Measurements from ENCODE around the gene NKAPL. TPM values are rescaled to one million over a fixed set of nuclear protein-coding genes. Genes with fewer than 3 reads are reported as not detected.

The NKAPL gene
- polyA plus RNA-seq (ENCODE audit: insufficient read length in 4 of 4): 1 to 10 TPM; 2.1 to 3.4 (median 2.6) TPM

- peak in 2 of 4 donors; percentile 23 to 40 for DNase-seq (ENCODE audit: low read depth in 4 of 4, low spot score in 2 of 4)
Measured at GRCh38 chr6:28258877-28259777, at the start of gene NKAPL. Gene NKAPL, plus strand, starts transcription at chr6:28259297. Its CDS starts 75 bp downstream, at chr6:28259372.

DNA sequence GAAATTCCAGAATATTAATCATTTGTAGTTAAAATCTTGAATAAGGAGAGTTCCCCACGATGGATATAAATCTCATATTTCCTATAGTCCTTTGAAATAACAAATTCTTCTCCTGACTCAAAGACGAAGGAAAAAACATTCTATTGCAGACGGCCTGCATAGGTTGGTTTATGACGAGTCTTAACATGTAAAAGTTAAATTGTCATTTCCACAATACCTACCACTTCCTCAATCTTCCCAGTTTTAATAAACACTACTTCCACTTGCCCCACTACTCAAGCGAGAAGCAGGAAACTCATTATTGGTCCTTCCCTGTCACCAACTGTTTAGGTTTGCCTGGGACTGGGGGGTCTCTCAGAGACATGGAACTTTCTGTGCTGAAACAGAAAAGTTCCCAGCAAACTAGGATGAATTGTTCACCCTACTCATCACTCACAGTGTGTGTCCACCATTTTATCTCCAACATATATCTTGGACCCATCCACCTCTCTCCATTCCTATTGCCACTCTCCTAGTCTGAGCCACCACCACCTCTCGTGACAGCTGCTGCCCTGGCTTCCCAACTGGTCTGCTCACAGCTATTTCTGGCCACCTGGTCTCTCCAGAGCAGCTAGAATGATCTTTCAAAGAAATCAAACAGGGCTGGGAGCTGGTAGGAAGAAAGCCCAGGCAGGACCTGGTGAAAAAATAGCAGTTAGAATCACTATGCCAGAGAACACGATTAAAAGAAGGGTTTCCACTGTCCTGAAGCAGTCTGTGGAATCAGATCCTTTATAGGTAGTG, 49.2 kb upstream of the NKAPL start:
- DNase-seq (ENCODE audit: low read depth in 4 of 4, low spot score in 2 of 4): no peak

- DNase-seq (ENCODE audit: low read depth in 4 of 4, low spot score in 2 of 4): no peak
Measured at GRCh38 chr6:28211840-28212509, 47.1 kb upstream of the NKAPL start.

DNA sequence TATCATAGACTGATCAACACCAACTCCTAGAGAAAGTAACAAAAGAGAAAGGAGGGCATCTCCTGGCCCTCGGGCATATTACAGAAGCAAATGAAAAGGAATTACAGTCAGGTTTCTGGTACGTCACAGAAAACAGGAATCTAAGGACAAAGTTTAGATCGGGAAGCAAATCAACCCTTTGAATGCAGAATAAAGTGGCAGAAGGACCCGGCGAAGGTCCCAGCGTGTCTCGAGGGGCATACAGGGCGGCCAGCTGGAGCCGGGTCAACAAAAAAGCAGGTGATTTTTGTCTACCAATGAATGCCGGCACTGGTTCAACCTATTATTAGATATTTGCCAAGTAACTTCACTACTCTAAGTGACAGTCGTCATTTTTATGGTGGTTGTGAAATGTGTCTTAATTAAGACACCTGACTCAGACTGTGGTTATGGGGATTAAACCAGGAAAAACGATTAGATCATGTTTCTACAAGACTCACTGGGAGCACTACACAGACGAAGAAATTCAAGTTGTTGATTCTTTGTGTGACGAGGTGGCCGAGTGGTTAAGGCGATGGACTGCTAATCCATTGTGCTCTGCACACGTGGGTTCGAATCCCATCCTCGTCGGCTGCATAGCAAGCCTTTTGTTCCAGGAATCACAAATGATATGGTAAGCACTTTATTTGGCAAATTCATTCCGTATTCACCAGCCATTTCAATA, 46.4 kb upstream of the NKAPL start:
- no peak for DNase-seq (ENCODE audit: low read depth in 4 of 4, low spot score in 2 of 4)

DNA sequence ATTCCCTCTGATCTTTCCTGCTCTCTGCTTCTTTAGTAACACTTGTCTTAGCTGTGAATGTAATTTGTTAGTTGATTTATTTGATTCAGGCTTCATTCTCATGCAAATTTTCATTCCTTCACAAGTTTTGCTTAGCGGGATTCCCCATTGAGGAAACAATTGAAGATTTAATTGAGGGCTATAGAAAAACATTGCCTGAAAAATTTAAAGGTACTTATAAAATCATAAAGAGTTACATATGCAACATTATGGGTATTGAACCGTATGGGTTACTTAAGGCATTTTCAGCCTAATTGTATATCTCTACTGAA, 45.9 kb upstream of the NKAPL start:
- no peak for DNase-seq (ENCODE audit: low read depth in 4 of 4, low spot score in 2 of 4)

DNA sequence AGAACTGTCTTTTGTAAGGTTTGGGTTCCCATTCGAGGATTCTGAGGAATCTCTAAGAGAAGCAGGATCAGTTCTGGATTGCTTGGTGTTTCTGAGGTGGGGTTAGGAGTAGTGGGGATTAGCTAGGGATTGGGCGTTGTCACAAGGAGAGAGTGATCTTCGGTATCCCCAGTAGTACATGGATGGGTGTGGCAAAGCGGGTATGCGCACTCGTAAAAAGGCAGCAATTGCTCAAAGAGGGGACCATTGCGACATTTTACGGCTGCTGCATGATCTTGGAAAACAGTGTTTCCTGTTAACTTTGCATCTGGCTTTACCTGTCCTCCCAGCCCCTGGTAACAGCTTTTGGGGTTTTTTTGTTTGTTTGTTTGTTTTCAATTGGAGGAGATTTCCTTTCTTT, 43.7 kb upstream of the NKAPL start:
- no peak for DNase-seq (ENCODE audit: low read depth in 4 of 4, low spot score in 2 of 4)

GRCh38 chr6:28217890-28218289, 41.2 kb upstream of the NKAPL start:
- DNase-seq (ENCODE audit: low read depth in 4 of 4, low spot score in 2 of 4): no peak

DNA sequence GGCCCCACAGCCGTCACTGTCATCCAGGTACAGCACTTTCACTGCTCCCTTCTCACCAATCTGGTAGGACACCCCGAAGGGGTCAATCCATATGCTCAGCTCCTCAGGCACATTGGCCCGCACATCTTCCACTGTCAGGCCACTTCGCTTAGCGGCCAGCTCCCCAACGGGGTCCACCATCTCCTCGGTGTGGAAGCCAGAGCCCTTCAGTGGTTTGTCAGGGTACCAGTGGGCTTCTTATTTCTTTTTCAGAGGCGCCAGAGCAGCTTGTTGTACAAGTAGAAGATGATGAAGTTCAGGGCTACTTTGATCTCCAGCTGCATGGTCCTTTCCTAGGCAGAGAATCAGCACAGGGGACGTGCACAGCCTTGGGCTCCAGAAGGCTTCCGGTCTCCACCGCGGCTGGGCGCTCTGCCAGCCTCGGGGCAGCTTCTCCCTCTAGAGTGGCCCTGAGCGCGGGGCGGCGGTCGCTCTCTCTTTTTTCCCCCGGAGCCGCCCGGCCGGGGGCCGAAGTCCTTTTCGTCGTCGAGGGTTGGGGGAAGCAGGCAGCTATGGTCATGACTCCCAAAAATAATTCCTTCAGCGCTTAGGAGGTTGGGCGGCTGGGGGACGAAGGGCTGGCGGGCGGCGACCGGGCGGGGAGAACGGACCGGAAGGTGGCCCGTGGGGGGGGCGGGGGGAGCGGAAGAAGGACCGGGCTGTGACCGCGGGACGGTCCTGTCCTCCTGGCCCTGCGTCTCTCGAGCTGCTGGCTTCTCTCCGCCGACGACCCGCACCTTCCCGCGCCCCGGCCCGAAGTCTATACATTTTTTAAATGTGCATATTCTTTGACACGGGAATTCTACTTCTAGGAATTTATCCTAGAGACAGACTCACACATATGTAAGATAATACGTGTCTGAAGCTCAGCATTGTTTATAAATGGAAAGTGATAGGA, 40.5 kb upstream of the NKAPL start:
- DNase-seq (ENCODE audit: low read depth in 4 of 4, low spot score in 2 of 4): peak in 1 of 4 donors; percentile 47

DNA sequence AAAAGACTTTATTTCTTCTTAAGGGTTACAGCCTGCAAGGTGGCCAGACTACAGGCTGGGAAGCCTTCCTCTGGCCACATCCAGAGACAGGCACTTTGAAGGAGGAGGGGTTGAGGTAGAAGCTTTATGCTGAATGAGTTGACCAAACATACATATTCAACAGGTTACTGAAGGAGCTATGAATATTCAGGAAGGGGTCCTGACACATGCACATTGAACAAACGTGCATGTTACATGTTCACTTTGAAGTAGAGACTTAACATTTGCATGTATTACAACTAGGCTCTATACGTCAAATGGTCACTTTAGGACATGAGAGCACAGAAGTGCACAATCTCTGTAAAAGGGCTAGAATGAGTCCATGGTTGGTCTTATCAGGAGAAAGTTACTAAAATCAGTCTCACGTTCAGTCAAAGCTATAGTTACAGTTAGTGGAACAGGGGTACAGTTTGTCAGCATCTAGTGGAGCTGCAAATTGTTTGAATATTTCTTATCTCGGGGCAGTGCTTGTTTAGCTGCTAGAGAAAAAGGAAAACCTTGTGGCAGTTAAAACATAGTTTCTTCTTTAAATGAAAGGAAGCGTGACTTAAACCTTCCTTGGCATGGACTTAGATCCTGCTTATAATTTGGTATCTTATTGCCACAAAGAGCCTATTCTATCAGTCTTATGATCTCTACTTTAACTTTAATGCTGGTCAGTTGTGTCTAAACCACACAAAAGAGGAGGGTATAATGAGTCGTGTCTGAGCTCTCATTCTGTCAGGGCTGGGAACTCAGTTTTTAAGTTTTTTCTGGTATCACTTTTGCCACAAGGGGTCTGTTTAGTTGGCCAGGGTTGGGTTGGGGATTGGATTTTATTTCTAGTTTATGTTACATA, 38.6 kb upstream of the NKAPL start:
- no peak for DNase-seq (ENCODE audit: low read depth in 4 of 4, low spot score in 2 of 4)

DNA sequence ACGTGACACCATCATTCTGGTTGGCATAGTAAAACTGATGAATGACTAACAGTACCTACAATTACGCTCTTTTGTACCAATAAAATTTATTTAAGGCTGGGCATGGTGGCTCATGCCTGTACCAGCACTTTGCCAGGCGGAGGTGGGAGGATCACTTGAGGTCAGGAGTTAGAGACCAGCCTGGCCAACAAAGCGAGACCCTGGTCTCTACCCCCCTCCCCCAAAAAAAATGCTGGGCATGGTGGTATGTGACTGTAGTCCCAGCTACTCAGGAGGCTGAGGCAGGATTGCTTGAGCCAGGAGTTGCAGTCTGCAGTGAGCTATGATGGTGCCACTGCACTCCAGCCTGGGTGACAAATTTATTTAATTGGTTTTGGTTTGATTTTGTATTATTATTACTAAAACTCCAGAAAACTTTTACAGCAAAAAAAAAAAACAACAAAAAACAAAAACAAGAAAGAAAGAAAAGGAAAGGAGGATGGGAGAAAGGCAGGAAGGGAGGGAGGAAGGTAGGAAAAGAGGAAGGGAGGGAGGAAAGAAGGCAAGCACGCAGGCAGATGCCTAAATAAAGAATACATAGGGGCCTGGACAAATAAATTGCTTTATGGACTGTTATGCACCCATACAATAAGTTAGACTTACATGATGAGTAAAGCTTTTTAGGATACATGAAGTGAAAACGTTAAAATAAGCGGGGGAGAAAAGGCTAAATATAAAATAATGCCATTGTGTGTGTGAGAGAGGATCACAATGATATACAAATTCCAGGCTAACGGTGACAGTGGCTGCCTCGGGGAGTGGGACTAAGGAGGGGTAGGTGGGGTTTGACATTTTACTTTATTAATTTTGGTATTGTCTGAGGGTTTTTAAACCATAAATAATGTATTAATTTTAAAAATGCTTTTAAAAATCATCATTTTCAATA, 34.7 kb upstream of the NKAPL start:
- DNase-seq (ENCODE audit: low read depth in 4 of 4, low spot score in 2 of 4): no peak

DNA sequence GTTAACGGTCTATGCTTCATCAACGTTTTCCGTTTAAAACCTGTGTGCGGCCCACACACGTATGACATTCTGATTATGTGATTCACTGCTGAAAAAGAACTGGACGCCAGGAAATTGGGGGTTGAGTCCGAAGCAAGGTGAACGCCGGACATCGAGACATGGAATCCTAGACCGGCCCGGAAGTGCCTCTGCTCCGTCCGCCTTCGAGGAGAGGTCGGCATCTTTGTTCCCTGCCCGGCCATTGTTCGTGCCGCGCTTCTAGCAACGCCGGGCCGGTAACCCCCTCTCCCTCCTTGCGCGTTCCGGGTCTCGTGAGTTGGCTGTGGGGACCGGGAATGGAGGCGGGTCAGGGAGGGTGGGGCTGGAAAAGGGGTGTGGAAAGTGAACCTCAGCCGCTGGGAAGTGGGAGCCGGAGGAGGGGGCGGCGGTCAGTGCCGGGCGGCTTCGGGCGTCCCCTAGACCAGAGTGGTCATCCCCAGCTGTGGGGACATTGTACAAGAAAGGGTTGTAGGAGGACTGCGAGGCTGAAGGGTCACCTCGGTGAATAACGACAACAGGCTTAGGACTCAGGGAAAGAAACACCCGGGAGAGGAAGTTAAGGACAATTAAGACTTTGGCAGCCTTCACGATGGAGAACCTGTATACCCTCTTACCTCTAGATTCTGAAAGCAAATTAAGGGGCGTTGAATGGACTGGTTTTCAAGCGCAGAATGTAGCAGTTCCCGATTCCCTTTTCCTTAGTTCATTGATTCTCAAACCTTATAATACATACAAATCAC, 33.9 kb upstream of the NKAPL start, which contains the start of gene ZSCAN9:
Gene ZSCAN9, plus strand, starts transcription at position 220 of the 779 bp plus-strand sequence. CDS start 1,810 bp downstream, outside the sequence.
- DNase-seq (ENCODE audit: low read depth in 4 of 4, low spot score in 2 of 4): peak in 2 of 4 donors; percentile 72 to 73

GRCh38 chr6:28226460-28226859, 32.6 kb upstream of the NKAPL start:
- no peak for DNase-seq (ENCODE audit: low read depth in 4 of 4, low spot score in 2 of 4)

DNA sequence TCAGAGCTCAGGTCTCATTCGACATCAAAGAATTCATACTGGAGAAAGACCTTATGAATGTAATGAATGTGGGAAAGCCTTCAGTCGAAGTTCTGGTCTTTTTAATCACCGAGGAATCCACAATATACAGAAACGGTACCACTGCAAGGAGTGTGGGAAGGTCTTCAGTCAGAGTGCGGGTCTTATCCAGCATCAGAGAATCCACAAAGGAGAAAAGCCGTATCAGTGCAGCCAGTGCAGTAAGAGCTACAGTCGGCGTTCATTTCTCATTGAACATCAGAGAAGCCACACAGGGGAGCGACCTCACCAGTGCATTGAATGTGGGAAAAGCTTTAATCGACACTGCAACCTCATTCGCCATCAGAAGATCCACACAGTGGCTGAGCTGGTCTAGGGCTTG, 26.3 kb upstream of the NKAPL start:
- no peak for DNase-seq (ENCODE audit: low read depth in 4 of 4, low spot score in 2 of 4)

DNA sequence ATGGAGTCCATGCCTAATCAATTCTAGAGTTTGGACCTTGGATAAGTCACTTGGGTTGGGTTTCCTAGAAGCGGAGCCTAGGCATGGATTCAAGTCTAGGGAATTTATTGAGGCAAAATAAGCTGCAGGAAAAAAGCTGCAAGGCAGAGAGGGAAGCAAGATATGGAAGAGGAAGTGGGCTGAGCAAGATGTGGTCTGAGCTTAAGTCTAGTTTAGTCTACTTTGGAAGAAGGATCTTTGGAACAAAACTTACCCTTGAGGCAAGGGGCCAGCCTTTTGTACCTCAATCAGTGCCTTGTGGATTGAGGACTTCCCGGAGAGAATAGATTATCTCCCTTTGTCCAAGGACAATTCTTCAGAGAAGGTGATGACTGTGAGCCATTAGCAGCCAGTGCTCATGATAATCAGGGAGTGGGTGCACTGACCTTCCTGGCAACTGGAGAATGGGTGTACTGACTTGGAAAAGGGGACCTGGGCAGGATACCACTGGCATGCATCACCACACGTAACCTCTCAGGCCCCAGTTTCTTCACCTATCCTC, 23.1 kb upstream of the NKAPL start:
- no peak for DNase-seq (ENCODE audit: low read depth in 4 of 4, low spot score in 2 of 4)

DNA sequence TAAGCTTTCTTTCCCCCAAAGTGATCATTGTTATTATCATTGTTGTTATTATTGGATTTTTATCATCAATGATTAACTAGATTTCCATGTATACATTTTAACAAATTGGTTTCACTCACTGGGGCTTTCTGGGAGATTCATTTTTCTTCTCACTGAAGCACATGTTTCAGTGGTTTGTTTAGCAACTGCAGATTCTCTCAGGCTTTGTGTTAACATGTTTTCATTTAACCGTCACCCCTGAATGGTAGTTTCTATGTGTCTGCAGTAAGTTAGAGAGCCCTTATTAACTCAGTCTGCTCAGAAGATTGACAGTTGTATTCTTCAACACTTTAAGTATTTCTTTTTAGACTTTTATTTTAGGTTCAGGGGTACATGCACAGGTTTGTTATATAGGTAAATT, 19.5 kb upstream of the NKAPL start:
- DNase-seq (ENCODE audit: low read depth in 4 of 4, low spot score in 2 of 4): no peak

DNA sequence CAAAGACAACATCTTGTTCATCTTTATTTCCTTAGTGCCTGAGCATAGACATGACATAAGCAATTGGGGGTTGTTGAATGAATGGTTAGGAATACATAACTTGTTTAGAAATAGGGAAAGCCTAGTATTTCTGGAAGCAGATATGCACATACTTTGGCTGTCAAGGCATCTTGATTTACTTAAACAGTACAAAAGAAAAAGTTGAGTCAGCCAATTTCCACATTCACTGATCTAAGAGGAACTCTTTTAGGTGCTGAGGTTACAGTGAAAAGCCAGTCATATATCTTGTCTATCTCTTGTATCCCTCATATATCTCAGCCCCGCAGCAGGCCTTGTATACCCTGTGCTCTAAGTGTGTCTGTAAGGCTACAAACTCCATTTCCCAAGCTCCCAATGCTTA, 18.6 kb upstream of the NKAPL start:
- no peak for DNase-seq (ENCODE audit: low read depth in 4 of 4, low spot score in 2 of 4)

Measured in left renal cortex interstitium (tissue), 4 donors.